Fibroblast of the conjunctiva (primary cell): Measurements from ENCODE around the gene MYADML2.
A peak's percentile ranks its signal among the peaks of the same experiment; 100 is the strongest.

Experiments
- DNase-seq: peaks from one replicate; pipeline ENCODE4 v3.0.0-alpha.2; 2010; ENCODE audit warnings: low read depth

Gene MYADML2

DNA sequence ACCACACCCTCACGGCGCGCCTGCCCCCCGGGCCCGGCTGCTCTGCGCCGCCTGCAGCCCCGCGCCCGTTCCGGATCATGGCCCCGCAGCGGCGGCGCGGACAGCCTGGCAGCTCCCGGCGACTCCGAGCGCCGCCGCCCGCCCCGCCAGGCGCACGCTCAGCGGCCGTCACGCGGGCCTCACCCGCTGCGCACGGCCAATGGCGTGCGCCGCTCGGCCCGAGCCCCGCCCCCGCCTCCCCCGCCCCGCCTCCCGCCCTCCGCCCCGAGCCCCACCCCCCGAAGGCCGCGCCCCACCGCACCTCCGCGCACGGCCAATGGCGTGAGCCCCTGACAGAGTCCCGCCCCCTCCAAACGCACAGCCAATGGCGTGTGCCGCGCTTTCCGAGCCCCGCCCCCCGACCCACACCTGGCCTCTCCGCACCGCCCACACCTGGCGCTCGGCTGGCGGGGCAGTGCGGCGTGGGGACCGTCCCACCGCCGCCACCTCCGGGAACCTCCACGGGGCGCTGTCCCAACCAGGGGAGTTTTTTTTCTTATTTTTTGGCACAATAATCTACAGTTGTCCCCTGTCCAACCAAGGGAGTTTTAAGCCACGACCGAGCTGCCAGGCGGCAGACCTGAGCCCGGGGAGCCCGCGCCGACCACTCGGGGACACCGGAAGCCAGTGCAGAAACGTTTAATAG lies 35.6 kb downstream of the MYADML2 start, which contains the start of gene PCYT2:
Gene PCYT2, minus strand, starts transcription at position 123 of the 685 bp plus-strand sequence. Its CDS starts 44 bp downstream, at position 79.
- DNase-seq = peak; percentile 59

GRCh38 chr17:81910840-81911276 lies 36.2 kb downstream of the MYADML2 start:
- DNase-seq = no peak

DNA sequence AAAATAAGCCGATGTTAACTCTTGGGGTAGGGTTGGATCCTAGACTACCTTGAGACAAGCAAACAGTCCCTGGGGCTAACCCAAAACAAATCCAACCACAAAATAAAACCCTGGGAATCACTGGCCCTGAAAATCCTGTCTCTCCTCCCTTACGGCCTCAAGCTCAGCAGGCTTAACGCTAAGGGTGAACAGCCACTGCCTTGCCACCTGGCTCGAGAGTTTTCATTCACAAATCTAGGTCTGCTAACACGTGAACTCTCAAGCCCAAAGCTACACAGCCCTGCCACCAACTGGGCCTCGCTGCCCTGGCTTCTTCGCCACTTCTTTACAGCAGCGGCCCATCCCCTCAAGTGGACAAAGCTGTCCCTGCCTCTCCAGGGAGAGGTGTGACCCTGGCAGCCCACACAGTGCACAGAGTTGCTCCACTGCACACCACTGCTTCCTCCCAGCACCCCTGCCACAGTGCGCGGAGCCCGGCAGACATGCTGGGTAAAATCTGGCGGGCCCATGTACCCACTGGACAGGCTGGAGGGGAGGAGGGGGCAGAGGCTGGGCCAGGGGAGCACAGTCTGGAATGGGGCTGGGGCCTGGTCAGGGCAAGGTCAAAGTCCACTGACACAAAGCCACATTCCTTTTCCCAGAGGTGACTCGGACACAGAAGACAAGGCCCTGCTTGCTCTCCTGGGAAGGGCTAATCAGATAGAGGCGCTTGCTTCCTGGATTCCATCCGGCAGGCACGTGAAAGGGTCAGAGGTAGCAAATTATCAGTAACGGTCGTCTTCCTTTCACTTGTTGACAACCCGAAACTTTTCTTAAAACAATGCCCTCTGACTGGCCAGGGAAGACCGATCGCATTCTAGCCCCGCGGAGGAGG lies 36.8 kb downstream of the MYADML2 start:
- no peak for DNase-seq

- DNase-seq = no peak
Measured at GRCh38 chr17:81909231-81909630, 37.8 kb downstream of the MYADML2 start.

GRCh38 chr17:81908793-81909192 lies 38.2 kb downstream of the MYADML2 start:
- DNase-seq = no peak

- DNase-seq = no peak
Measured at GRCh38 chr17:81907219-81908145, 39.6 kb downstream of the MYADML2 start.

GRCh38 chr17:81906476-81907218 lies 40.4 kb downstream of the MYADML2 start:
- no peak for DNase-seq

DNA sequence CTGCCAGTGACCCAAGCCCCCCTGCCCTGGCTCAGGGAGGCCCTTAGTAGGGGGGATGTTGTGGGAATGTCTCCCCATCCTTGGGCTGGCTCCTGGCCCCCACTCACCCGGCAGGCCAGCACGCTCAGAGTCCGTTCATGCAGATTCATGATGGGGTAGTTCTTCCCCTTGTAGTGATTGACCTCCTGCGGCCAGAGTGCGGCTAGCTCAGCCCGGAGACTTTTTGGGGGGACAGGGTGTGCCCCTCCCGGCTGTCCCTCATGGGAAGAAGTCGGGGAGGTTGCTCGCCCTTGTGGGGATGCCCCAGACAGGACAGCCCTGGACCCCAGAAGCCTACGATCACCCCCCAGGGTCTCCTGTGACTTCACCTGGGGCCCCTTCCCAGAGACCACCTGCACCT lies 41.0 kb downstream of the MYADML2 start:
- no peak for DNase-seq

DNA sequence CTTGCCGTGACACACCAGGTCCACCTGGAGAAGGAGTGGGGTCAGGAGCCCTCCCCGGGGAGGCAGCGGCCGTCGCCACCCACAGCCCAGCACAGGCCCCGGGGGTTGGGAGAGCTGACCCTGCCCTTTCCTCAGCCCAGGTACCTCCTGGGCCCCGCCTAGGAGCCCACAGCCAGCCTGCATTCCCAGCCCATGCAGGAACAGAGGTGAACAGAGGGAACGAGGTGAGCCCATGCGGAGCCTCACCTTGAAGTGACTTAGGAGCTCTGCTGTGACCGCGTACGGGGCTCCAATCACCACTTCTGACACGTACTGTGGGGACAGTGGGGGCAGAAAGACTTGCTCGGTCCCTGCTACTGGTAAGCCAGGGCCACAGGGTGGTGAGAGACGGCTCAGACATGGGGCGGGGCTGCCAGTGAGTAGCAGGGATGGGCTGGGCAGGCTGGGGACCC lies 41.6 kb downstream of the MYADML2 start:
- no peak for DNase-seq

DNA sequence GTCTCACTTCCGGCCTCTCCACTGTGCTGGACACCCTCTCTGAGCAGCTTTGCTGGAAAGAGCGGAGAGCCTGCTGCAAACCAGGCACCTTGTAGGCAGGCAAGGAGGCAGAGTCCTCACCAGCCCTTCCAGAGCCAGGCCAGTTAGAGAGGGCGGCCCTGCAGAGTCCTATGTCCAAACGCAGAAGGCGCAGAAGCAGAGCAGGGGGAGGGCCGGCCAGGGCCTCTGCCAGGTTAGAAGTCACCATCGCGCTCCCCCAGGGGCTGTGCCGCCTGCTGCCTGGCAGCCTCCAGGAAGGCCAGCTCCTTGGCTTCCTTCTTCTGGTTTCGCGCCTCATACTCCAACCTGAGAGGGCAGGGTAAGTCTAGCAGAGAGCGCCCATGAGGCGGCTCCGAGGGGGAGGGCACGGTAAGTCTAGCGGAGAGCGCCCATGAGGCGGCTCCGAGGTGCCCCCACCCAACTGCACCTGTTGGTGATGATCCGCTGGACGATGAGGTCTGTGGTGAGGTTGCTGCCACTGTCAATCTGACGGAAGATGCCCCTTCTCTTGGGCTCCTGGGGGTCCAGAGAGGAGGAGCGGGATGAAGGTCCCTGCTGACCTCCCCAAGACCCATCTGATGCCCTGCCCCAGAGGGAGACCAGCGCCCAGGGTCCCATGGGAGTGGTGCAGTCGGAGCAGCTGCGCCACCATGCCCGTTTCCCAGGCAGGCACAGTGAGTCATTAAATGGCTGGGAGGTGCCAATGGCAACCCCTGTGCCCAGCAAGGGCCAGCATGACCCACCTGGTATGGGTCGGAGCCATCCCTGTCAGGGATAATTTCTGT lies 42.2 kb downstream of the MYADML2 start:
- DNase-seq = no peak

- DNase-seq = no peak
Measured at GRCh38 chr17:81903896-81904599, 43.0 kb downstream of the MYADML2 start.

DNA sequence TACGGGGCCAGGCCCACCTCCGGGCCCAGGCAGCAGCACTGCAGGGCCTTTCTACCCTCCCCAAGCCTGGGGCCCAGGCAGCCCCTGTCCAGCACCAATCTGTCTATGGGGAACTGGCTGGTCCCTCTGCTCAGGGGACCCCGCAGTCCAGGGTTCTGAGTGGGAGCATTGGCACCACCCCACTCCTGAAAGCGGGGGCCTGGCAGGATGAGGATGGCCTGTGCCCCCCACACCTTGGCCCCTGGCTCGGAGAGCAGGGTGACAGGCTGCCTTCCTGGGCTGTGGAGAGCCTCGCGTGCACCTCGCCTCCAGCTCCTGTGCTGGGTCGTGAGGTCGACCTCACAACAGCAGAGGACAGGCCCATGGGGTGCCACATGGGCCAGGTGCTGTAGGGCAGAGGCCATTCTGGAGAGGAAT lies 43.6 kb downstream of the MYADML2 start:
- DNase-seq = no peak

GRCh38 chr17:81902653-81903414 lies 44.2 kb downstream of the MYADML2 start:
- DNase-seq = no peak

GRCh38 chr17:81902023-81902652 lies 44.9 kb downstream of the MYADML2 start, which contains the start of gene NPB:
Gene NPB, plus strand, starts transcription at chr17:81902238. Its CDS starts 40 bp downstream, at chr17:81902278.
- DNase-seq = no peak

- no peak for DNase-seq
Measured at GRCh38 chr17:81901167-81902022, 45.6 kb downstream of the MYADML2 start.

DNA sequence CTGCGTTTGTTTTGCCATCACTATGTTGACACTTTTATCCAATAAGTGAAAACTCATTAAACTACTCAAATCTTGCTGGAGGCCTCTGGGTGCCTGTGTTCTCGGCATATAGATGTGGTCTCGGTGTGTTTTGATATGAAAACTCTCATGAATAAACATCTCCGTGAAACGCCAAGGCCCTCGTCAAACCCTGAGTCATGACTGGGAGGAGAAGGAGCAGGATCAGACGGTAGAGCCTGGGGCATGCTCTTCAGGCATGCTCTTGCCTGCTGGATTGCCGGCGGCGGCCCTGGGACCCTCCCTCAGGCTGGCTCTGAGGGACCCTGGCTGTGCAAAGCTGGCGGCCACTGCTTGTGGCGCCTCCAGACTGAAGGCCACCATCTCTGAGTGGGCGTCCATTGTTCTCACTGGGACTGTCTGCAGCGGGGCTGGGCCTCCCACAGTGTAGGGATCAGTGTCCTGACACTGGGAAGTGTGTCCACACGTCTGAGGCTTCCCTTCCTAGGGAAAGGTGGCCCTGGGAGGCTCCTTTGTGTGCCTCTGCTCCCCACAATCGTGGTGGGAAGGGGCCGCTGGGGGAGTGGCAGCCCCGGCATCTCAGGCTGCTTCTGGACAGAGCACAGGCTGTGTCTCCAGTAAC lies 46.7 kb downstream of the MYADML2 start:
- DNase-seq = no peak
